GM19351 (cell line): ENCODE data around the gene PNMA8C.
"Not testable (repeated sequence)": the region's sequence is repeated elsewhere in the genome, so short reads cannot be mapped to it uniquely, and the experiment has no call there.

Source experiments
- ATAC-seq: cut with Tn5 transposase; IDR thresholded peaks from one replicate; pipeline ENCODE4 v1.9.1; 2021; ENCODE audit warnings: mild to moderate bottlenecking, moderate library complexity; ENCODE audit not compliant: unreplicated experiment

The PNMA8C gene

DNA sequence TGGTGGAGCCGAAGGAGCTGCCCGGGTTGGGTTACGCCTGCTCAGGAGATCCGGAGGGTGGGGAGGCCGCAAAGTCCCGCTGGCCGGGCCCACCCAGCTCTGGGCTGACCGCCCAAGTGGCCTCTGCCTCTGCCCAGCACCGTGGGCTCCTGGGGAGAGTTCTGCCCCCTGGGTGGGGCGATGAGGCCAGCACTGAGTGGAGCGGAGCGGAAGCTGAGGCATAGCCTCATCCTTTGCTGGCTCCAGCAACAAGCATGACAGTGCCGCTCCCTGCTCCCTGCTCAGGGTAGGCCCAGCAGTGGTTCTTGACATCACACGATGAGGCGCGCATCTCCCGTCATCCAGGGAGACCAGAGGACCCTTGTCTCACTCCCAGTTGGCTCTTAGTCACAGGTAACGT is 37.9 kb downstream of the PNMA8C start:
- no peak for ATAC-seq

DNA sequence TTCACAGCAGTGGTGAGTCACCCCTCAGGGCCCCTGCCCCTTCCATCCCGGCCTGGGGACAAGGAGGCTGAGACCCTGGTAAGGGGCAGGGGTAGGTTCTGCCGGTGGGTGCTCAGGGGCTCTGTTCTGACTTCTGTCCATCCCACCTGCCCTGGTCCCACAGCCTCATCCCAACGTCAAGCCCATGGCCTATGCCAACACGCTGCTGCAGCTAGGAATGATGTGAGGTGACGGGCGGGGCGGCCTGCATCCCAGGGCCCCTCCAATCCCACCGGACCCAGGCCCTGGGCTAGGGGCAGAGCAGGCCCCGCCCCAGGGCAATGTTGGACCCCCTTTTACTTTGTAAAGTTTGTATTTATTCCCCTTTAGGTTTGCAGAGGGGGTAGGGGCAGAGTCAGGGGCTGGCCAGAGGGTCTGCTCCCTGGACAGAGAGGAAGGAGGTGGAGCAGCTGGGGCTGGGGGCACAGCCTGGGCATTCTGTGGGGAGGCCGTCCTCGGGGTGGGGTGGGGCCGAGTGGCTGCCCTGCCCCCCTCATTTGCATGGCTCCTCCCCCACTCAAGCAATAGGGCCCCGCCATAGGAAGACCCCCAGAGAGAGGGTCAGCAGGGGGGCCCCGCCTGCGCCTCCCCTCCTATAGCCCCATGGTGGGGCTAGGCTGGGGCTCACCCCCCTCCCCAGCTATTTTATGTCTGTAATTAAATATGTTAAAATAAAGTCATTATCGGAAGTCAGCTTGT is 38.4 kb downstream of the PNMA8C start:
- ATAC-seq: no peak

DNA sequence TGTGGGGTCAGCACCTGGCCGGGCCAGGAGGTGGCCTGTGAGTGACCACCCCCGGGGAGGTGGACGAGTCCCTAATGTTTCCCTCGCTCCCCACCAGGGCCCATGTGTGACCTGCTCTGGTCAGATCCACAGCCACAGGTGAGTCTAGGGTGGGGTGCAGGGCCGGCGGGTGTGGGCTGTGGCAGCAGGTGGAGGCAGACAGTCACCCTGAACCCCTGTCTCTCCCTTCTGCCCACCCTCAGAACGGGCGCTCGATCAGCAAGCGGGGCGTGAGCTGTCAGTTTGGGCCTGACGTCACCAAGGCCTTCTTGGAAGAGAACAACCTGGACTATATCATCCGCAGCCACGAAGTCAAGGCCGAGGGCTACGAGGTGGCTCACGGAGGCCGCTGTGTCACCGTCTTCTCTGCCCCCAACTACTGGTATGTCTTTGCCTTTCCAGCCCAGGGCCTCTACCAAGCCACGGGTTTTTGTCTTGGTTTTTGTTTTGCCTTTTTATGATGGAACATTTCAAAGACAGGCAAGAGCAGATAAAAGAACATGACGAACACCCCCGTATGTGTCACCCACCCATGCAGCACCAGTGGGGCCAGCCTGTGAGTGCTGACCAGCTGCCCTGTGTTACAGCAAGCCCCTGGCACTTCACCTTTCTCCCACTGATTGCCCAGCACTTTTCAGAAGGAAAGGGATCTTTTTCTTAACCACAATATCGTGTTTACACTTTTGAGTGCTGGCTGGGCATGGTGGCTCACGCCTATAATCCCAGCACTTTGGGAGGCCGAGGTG is 40.2 kb downstream of the PNMA8C start:
- ATAC-seq: no peak

DNA sequence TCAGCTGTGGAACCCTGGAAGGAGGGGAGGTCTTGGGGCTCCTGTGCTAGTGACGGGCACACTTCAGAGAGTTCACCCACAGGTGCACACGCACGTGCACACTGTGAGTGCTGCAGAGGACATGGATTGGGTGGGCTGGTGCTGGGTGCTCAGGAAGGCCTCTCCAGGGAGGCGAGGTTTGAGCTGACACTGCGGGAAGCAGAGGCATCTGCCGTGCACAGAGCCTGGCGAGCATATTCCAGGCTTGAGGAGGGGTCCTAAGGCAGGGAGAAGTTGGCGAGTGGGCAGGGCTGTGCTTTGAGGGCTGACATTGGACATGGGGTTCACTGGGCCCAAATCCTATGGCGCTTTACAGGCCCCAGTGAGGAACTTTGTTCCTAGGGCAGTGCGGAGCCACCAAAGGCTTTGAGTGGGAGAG is 41.0 kb downstream of the PNMA8C start:
- ATAC-seq: no peak

DNA sequence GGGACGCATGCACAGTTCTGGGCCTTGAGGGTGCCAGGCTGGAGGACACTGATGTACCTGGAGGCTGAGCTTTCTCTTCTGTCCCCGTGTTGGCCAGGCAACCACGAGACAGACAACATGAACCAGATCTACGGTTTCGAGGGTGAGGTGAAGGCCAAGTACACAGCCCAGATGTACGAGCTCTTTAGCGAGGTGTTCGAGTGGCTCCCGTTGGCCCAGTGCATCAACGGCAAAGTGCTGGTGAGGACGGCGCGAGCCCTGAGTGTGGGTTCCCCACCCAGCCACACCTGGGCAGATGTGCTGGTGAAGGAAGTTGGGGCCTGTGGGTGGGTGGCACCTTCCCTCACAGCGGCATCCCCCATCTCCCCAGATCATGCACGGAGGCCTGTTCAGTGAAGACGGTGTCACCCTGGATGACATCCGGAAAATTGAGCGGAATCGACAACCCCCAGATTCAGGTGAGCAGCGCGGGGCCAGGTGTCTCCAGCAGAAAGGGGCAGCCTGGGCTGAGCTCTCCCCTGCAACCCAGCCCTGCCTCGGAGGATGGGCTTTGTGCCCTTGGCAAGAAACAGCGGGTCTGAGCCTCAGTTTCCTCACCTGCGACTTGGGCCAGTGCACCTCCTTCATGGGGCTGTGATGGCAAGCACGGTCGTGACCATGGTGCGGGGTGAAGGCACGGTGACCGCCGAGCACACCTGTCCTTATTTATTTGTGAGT is 41.6 kb downstream of the PNMA8C start:
- no peak for ATAC-seq

DNA sequence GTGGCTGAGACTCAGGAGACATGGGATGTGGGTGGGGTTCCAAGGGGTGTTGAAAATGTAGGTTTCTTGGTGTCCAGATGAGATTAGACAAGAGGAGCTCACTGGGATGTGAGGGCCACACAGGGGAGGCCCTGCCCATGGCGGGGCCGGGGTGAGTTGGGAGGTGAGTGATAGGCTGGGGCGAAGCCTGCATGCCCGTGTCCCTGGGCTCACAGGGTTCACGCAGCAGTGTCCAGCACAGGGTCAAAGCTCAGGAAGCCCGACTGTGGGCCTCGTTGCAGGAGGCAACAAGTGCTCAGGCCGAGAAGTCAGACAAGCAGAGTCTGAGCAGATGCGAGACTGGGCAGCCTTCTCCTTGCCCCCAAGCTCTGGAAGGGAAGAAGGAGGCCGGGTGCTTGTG is 42.6 kb downstream of the PNMA8C start:
- ATAC-seq: no peak

DNA sequence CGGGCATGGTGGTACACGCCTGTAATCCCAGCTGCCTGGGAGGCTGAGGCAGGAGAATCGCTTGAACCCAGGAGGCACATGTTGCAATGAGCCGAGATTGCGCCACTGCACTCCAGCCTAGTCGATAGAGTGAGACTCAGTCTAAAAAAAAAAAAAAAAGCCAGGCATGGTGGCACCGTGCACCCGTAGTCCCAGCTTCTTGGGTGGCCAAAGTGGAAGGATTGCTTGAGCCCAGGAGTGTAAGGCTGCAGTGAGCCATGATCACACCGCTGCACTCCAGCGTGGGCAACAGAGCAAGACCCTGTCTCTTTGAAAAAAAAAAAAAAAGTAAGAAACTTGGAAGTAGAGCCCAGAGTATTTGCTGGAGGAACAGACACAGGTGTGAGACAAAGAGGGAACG is 43.1 kb downstream of the PNMA8C start:
- no peak for ATAC-seq

DNA sequence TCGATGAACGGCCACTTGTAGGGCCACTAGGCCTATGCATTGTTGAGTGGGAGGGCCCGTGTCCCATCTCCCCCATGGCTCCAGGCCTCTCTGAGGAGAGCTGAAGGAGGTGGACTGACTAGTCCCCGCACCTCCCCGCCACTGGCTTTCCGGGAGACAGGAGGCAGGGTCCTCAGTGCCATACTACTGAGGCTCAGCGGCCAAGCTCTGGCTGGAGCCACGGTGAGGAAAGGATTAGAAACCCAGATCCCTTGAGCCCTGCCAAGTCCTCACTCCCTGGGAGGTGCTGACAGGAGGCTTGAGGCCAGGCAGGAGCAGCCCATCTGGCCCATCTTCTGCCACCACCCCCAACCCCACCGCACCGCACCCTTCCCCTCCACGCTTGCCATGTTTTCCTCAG is 44.3 kb downstream of the PNMA8C start:
- no peak for ATAC-seq

DNA sequence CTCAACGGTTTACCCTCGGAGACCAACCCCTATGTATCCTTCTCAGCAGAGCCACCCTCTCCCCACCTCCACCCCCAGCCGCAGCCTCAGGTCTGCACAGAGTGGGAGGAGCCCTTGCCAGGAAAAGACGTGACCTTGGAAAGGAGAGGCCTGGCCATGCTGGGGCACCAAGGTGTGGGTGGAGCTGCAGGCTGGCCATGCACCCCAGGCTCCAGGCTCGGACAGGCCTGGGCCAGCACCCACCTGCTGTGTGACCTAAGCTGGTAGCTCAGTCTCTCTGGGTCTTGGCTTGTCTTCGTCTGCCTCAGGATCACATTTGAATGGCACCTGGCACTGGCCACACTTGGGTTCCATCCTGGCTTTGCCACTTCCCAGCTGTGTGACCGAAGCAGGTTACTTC is 44.9 kb downstream of the PNMA8C start:
- no peak for ATAC-seq

DNA sequence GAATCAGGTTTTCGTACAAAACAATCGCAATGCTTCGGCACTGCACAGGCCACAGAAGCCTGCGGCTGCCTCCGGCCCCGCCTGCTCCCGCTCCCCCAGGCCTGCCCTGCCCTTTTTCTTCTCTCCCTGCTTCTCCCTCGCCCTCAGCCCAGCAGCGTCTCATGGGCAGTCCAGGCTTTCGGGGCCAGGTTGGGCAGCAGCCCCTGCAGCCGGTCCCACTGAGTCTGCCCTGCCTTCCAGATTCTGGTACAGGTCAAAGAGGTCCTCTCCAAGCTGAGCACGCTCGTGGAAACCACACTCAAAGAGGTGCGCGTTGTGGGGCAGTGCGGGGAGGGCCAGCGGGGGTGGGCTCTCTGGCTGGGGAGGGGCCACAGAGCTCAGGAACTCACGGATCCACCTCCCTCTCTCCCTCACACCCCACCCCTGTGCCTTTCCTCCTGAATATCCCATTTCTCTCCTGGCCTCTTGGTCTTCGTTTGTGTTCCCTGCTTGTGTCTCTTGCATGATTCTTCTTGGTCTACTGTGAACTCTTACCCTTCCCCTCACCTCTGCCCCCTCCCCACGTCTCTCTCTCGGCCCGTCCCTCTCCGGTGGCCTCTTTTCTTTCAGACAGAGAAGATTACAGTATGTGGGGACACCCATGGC is 45.4 kb downstream of the PNMA8C start:
- no peak for ATAC-seq

DNA sequence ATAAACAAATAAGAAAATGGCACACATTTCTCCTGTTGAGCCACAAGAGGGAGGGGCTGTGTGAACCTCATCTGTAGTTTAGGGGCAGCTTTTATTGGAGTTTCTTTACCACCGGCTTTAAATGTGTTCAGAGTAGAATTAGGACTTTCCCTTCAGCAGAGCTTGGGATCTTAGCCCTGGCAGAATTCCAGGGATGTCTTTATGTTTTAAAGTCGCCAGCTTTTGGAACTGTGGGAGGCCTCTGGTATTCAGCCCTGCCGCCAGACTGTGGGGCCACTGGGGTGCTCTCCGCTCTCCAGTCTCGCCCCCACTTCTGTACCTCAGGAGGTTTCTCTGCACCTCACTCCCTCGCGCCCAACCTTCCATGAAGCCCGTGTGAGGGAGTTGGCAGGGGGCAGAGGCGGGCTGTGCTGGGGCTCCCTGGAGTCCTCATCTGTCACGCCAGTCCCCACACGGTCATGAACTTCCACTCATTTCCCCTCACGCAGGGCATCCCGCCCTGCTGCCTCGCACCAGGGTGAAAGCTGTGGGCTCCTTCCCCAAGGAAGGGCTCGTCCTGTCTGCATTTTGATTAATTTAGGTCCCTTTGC is 46.9 kb downstream of the PNMA8C start:
- ATAC-seq: no peak

DNA sequence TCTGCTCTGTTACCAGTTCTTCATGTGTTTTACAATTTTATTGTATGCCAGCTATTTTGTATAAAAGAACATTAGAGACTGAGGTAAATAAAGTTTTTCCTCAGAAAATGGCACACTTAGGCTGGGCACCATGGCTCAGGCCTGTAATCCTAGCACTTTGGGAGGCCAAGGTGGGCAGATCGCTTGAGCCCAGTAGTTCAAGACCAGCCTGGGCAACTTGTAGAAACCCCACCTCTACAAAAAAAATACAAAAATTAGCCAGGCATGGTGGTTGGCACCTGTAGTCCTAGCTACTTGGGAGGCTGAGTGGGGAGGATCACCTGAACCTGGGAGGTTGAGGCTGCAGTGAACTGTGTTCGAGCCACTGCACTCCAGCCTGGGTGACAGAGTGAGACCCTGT is 47.4 kb downstream of the PNMA8C start:
- no peak for ATAC-seq

DNA sequence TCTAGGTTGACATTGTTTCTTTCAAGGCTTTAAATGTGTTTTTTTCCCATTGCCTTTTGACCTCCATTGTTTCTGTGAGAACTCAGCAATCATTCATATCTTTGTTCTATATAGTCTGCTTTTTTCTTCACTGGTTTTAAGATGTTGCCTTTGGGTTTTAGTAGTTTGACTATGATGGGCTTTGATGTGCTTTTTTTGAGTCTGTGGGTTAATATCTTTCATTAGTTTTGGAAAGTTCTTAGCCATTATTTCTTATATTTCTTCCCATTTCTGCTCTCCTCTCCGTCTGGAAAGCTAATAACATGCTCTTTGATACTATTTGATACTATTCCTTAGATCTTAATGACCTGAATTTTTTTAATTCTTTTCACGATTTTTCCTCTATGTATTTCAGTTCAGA is 48.0 kb downstream of the PNMA8C start:
- ATAC-seq: no peak

DNA sequence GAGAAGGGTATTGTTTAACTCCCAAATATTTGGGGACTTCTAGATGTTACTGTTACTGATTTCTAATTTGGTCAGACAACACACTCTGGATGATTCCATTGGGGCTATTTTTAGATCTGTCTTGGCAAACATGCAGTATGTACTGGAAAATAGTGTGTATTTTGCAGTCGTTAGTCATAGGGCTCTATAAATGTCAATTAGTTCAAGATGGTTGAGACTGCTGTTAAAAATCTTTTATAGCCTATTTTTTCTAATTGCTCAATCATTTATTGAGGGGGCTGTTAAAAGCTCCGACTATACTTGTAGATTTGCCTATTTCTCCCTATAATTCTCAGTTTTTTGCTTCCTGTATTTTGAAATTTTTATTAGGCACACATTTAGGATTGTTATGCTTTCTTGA is 50.5 kb downstream of the PNMA8C start:
- ATAC-seq: no peak

DNA sequence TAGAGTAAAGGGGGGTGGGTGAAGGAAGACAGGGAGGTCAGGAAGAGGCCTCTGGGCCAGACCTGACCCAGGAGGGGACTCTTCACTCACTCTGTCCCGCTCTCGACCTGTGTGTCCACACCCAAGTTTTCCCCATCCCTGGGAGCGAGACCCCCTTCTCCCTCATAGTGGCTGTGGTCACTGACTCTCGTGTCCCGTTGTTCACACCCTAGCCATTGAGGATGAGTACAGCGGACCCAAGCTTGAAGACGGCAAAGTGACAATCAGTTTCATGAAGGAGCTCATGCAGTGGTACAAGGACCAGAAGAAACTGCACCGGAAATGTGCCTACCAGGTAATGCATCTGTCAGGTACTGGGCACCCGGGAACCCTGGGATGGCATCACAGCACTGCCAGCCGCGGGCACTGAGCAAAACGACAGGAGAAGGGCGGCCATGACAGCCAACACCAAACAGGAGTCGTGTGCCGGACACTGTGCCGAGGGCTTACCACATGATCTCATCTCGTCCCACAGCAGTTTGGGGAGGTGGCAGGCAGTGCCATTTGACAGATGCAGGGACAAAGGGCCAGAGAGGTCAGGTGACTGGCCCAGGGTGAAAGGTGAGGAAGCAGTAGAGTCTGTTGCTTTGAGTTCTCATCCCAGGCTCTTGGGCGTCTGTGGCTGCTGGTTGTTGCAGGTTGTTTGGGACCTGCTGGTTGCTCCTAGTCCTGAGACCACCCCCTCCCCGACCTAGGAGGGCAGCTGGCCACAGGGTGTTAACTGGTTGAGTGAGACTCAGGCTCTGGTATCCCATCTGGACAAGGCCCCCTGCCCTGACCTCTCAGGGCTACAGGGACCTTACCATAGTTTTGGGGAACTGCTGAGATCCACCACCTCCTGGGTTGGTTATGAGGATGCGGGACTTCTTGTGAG is 52.2 kb downstream of the PNMA8C start:
- no peak for ATAC-seq

DNA sequence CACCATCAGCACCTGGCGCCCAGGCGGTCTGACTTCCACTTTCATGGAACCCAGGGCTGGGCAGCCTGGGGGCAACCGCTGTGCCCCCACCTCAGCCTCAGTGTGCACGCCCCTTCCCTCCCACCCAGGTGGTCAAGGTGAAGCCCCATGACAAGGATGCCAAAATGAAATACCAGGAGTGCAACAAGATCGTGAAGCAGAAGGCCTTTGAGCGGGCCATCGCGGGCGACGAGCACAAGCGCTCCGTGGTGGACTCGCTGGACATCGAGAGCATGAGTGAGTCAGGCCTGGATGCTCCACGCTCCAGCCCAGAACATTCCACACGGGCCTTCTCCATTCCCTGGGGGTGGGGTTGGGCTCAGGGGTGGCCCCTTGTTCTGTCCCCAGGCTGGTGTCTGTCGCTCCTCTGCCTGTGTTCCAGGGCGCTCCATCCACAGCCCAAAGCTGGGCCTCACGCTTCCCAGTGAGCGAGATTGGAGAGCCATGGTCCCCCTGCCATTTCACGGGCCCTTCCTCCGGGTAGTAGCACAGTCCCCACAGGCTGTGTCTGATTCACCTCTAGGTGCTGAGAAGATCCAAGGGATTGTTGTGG is 53.2 kb downstream of the PNMA8C start:
- not testable (repeated sequence) for ATAC-seq
